NCI-H526 treated with DMSO at 0.1 percent for 48 hours (cell line): ENCODE data around the gene TAF1C.

Experiments used
- DNase-seq: peaks from one replicate; lab custom pipeline; 2025; lab: John Stamatoyannopoulos, UW

The TAF1C gene

DNA sequence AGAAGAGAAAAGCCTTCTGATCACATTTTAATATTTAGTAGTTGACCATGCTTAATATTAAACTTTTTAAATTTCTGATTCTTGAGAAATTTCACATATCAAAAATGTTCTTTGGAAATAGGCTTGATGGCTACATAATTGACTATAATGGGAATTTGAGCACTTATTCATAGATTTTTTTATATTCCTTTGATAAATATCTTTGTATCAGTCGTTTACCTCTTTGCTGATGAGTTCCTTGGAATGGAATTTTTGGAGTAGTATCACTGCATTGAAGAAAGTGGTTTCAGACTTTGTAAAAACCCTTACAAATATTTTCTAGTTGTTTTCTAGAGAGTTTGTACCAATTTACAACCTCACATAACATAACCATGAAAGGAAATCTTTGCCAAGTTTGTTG is 27.1 kb downstream of the TAF1C start:
- no peak for DNase-seq

DNA sequence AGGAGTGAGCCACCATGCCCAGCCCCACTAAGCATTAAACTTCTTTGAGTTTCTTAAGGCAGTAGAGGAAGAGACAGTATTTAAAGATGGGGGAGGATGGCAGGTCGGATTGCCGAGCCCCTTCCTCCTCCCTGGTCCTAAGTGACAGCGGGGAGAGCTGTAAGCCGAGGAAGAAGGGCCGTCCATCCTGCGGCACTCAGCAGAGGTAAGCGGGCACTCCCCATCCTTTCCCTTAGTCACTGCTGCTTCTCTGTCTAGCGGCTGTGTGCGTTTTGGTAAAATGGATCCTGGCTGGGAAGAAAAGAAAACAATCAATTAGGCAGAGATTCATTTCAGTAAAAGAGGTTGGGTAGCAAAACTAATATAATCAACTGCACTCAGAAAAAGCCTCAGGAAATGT is 27.9 kb downstream of the TAF1C start:
- DNase-seq, result no peak

DNA sequence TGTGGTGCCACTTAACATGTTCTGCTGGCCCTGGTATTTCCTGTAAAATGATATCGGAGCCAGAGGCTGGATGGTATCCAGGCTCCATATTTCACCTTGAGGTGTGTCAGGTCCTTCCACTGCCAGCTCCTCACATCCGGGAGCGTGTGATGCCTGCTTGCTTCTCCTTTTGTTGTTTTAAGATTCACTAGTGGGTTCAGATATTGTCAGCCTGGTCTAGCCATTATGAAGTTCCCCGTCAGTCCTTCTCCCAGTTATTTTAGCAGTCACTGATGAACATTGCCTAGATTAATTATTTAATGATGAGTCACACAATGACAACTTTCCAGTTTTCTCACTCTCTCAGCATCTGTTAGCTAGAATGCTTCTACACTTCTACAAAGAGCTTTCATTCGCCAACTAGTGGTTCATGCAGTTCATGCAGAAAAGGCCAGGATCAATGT is 30.5 kb downstream of the TAF1C start:
- no peak for DNase-seq

DNA sequence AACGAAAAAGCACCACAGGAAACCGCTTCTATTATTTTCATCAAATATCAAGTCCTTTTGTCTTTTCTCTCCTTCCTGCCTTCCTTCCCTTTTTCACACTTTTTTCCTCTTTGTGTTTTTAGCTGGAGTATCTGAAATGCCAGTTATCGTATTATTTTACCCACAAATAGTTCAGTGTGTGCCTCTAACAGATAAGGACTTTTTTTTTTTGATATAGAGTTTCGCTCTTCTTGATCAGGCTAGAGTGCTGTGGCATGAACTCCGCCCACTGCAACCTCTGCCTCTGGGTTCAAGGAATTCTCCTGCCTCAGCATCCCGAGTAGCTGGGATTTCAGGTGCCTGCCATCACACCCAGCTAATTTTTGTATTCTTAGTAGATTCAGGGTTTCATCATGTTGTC is 31.1 kb downstream of the TAF1C start:
- no peak for DNase-seq

DNA sequence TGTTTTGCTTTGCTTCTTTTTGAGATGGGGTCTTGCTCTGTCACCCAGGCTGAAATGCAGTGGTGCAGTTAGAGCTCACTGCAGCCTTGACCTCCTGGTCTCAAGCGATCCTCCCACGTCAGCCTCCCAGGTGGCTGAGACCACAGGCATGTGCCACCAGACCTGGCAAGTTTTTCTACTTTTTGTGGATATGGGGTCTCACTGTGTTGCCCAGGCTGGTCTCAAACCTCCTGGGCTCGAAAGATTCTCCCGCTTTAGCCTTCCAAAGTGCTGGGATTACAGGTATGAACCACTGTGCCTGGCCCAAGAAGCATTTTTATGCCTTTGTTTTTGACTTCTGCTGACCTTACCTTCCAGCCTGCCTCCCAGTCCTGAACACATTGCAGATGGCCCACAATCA is 31.6 kb downstream of the TAF1C start:
- no peak for DNase-seq

DNA sequence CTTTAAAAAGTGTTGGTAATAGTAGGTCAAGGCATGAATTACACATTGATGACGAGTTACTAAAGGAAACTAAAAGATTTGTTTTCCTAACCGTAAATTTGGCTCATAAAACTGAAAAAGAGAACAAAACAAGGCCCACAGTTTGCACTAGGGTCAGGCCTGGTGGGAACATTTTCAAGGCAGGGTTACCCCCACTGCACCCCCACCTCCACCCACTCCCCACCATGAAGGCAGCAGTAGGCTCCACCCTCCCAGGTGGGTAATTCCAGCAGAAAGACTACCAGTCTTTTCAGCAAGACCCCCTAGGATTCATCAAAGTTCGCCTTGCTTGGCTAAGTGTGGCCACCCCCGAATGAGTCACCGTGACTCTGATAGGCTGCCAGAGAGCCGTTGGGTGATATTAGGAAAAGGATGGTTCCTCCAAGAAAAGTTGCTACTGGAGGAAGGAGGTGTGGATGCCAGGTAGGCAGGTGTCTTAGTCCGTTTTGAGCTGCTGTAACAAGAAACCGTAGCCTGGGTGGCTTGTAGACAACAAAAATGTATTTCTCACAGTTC is 33.1 kb downstream of the TAF1C start:
- no peak for DNase-seq

DNA sequence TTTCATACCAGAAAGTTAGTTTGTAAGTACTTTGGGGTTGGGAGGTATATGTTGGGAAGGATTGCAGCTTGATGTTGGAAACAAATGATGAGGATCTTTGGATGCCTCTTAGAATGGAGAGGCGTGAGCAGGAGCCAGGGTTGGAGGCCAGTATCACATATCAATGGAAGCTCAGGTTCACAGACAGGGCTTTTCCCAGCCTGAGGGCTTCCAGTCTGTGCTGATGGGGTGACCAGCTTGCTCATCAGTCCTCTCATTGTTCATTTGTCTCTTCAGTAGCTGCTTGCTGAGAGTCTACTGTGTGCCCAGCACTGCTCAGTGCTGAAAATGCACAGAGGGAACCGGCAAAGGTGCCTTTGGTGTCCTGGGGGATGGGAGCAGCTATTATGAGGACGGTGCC is 35.9 kb downstream of the TAF1C start:
- DNase-seq, result no peak

DNA sequence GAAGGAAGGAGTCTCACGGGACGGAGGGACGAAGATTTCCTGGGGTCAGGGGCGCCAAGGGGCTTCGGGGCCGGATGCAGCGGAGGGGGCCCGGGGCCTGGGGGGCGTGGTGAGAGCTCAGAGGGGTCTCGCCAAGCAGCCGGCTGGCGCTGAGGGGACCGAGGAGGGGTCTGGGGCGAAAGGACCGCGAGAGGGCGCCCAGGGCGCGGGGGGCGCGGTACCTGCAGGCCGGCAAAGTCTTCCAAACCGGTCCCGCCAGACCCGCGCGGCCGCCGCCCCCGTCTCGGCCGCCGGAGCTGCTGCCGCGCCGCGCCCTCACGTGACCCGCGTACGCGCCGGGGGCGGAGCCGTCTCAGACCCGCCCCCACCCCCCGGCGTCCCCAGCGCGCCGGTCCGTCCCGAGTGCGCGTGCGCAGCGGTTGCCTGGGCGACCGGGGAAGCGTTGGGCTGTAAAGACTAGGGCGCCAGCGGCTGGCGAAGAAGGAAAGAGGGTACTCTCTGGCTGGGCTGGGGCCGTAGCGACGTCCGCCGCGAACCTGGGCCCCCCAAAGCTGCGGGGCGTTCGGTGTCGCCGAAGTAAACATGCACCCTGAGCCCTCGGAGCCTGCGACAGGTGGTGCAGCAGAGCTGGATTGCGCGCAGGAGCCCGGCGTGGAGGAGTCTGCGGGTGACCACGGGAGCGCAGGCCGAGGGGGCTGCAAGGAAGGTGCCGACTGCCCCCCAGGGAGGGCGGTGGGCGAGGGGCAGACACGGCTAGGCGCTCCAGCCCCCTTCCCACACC is 41.8 kb downstream of the TAF1C start, which contains the start of the genes DNAAF1 and HSDL1:
Gene DNAAF1, plus strand, starts transcription at position 450 of the 781 bp plus-strand sequence. Its CDS starts 133 bp downstream, at position 583.
Gene HSDL1, minus strand, starts transcription at position 319 of the 781 bp plus-strand sequence. CDS start 13,856 bp downstream, outside the sequence.
- DNase-seq, result peak; percentile 33

DNA sequence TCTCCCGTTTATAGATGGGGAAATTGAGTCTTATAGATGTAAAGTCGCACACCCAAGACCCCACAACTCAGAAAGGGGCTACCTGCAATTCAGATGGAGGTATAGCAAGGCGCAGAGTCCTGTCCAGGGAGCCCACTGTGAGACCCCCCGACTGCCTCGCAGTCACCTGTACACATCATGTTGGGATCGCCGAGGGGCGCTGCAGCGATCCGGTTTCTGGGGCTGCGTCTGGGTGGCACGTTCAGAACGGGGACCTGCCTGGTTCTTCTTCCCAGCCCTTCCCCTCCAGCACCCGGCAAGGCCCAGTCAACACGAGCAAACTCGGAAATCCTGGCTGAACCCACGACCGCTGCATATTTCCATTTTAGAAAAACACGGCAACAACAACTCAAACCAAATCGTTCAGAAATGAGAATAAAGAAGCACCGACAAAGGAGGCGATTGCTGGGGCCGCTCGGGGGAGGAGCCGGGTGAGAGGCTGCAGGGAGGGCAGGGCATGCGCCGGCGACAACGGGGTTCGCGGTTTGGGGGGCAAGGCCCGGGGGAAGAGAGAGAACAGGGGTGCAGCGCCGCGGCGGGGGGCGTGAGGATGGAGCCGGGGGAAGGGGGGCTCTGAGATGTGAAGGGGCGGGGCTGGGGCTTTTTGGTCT is 42.5 kb downstream of the TAF1C start:
- DNase-seq, result no peak

DNA sequence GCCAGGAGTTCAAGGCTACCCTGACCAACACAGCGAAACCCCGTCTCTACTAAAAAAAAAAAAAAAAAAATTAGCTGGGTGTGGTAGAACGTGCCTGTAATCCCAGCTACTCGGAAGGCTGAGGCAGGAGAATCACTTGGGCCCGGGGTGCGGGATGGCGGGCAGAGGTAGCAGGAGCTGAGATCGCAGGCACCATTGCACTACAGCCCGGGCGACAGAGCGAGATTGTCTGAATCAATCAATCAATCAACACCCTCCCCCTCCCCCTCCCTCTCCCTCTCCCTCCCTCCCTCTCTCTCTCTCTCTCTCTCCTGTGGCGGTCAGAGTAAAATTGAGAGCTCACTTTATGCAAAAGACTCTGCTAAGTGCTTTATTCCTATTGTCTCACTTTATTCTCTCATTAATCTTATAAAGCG is 43.1 kb downstream of the TAF1C start:
- no peak for DNase-seq

DNA sequence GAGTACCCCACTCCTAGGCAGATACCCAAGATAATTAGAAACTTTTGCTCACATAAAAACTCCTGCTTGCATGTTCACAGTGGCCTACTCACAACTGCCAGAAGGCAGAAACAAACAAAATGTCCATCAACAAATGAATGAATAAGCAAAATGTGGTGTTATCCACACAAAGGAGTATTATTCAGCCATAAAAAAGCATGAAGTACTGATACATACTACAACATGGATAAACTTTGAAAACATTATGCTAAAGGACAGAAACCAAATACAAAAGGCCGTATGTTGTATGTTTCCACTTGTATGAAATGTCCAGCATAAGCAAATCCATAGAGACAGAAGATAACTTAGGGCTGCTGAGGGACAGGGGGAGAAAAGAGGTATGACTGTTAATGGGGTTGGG is 43.8 kb downstream of the TAF1C start:
- DNase-seq, result no peak

DNA sequence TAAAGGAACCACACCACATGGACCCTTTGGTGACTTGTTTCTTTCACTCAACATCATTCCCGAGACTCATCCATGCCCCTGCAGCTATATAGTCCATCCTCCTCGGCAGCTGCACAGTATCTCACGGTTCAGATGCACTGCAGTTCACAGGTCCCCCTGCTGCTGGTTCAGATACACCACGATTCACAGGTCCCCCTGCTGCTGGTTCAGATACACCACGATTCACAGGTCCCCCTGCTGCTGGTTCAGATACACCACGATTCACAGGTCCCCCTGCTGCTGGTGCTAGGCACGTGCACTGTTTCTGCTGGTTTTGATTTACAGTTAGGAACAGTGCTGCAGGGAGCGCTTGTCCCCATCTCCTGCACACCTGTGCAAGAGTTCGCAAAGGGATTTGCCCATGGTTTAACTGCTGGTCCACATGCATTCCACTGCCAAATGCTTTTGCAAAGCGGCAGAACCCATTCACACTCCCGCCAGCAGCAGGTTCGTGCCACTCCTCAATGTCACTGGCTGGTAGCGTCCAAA is 45.6 kb downstream of the TAF1C start:
- DNase-seq, result no peak

DNA sequence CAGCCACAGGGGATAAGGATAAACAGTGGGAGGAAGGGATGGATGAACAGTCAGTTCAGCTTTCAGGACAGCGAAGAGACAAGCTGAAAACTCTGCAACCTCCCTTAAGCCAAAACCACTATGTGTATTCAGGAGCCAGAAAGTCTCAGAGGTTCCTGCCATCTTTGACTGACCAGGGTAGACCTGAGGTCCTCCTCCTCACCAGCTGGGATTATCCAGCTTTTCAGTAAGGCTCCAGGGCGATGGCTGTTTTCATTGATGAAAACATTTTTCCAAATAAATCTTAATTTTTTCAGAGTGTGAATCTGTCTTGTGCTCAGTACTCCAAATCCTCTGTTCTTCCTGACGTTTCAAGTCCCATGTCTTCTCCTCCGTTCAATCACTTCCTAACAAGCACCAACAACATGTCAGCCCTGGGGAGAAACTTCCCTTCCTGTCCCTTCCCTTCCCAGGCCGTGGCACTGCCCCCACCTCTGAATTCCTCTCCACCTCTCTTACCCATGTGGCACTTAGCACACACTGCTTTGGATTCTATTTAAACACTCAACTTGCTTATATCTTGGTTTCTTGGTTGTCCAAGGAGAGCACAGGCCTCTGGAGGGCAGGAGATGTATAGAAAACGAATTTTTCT is 47.1 kb downstream of the TAF1C start:
- no peak for DNase-seq

DNA sequence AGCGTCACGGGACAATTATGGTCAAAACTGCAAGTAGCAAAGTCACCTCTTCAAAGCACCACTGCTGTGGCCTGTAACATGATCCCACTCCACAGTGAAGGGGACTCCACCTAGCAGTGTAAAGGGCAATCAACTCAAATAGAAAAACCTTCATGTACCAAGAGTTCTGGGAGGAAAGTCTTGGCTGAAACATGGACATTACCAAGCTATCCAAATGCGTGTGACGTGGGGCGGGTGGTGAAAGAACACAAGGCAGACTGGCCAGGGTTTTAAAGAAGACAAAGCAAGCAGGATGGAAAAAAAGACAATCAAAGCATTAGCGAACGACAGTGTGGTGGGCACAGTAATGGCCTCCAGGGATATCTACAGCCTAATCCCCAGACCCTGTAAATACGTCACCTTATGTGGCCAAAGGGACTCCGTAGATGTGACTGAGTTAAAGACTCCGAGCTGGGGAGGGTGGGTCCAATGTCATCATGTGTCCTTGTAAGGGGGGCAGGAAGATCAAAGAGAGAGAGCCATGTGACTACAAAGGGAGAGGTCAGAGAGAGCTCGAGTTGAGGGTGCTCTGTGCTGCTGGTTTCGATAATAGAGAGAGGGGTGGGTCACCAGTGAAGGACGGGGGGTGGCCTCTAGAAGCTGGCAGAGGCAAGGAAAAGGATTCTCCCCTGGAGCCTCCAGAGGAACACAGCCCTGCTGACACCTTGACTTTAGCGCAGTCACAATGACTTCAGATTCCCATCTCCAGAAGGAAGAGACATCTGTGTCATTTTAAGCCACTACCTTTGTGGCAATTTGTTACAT is 47.8 kb downstream of the TAF1C start:
- no peak for DNase-seq

DNA sequence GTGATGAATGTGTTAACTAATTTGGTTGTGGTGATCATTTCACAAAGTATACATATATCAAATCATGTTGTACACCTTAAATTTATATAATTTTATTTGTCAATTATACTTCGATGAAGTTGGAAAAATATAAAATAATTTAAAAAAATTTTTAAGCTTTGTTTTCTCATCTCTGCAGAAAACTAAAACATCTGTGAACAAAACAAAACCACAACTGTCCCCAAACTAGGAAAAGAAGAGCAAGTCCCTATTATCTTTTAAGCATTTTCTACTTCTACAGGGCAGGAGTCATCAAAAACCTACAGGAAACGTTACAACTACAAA is 48.4 kb downstream of the TAF1C start:
- DNase-seq, result no peak

DNA sequence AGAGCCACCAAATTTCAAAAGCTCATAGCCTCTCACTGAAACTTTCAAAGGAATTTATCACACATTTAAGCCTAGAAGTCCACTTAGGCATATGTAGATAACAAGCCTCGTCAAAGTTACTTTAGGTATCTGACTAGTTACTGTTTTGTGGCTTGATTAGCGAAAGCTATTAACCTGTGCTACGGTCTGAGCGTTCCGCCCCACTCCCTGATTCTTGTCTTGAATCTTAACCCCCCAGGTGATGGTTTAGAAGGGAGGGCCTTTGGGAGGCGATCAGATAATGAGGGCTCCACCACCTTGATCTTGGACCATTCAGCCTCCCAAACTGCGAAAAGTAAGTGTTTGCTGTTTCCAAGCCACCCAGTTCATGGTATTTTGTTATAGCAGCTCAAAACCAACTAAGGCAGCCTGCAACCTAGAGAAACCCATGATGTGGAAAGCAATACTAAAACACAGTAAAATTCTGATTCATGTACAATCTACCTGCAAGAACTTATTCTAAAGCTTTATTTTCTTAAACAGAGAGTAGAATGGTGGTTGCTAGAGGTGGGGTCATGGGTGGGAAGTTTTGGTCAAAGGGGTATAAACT is 49.0 kb downstream of the TAF1C start:
- DNase-seq, result no peak

DNA sequence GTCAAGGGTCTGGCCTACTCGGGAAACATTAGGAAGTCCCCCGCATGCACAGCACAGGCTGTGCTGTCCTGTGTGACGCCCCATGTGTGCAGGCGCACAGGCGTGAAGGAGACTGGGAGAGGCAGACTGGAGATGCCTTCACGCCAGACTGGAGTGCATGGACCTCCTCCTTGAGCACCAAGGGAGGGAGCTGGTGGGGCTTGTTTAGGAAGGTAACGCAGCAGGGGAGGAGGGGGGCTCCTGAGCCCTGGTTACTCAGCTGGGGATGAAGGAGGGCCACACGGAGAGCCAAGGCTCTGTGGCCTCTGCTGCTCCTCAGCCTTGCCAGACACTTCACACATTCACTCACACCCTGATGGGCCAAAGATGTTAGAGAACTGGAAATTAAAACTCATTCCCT is 49.6 kb downstream of the TAF1C start:
- DNase-seq, result no peak

DNA sequence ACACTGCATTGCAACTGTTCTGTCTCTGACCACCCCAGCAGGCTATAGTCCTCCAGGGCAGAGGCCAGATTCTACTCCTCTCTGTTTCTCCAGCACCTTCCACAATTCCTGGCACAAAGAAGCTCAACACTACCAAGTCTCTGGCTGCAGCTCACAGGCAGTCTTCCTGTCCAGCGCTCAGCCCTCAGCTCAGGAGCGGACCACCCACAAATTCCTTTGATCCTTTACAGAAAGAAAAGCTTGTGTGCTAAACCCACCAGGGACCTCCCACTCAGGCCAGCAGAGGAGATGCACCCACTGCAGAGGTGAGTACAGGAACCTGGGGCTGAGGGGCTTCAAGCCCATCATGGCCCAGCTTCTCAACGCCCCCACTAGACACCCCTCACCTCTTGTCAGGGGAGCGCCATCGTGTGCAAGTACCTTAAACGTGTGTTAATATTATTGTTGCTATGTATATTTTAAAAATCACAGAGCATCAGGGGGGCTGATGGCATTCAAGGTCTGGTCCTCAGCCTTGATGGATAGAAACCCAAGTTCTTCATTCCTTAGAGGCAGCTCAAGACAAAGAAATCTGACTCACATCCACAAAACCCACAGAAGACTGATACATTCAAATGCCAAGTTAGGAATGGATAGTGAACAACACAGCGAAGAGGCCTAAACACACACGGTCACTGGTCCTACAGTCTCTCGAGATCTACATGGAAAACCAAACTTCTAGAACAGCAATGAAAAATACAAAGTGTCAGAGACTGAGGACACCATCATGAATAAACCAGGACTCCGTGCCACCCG is 50.3 kb downstream of the TAF1C start:
- DNase-seq, result no peak

DNA sequence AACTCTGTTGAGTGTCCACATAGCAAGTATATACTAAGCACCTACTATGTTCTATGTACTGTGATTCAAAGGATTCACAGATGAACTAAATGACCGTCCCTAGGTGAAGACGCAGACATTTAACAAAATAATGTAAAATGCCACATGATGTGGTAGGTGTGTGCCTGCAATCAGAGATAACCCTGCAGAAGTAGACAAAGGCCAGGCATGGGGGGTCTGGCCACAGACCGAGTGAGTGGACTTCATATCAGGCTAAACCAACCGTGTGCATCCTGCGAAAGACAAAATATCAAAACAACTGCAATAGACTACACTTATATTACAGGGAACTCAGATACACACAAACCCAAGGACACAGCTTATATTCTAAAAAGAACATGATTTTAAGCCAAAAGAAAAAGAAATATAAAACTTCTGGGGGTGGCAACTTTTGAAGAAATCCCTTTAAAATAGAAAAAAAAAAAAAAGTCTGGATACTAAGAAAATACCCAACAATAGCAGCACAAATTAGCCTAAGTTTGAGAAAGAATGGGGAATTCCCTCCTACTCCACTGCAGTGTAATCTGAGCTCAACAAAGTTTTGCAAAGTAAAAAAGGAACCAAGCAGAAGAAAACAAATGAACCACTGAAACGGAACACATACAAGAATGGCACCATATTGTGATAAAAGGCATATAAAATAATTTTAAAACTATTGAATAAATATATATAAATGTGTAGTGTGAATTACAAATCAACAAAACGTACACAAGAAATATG is 54.2 kb downstream of the TAF1C start:
- no peak for DNase-seq

DNA sequence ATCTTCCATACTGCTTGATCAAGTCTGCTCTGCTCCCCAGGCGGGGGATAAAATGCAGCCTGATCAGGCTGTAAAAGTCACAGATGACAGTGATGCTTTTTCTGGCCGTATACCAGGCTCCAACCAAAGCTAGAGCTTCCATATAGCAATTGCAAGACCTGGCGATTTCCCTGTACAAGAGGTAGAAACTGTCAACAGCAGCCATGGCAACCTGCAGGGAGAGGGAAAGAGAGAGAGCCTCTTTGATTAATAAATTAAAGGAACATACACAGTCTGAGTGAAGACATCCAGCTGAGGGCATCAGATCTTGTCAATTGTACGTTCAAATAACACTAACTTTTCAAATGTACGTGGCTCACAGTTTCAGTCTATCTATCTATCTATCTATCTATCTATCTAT is 55.7 kb downstream of the TAF1C start:
- no peak for DNase-seq
